ENCODE data around the gene PAQR3.
"Not testable (repeated sequence)": the region's sequence is repeated elsewhere in the genome, so short reads cannot be mapped to it uniquely, and the experiment has no call there.

Gene PAQR3

DNA sequence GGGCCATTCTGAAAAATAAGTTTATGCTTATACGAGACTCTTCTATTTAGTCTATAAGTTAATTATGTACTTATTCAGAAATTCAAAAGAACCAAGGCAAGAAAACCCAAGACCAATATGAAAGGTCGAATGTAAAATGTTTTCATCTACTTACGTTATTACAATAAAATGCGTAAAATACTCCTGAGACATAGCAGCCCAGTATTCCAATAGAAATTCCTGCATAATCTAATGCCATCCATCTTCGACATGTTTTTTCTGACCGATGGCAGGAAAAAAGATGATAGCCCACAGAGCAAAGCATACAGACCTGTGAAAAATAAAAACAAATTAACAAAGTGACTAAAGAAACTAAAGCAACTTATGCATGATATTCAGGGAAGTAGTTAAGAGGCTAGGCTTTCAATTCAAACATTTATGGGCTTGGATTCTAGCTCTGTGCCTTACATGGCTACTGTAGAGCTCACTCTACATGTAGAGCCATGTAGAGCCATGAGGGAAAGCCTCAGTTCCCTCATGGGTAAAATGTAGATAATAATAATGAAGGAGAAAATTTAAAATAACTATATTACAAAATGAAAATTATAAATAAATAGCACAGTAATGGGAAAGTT, 9.1 kb downstream of the PAQR3 start:
- intact Hi-C loops (cut with DNase I): no loop called here
- no peak for DNase-seq

DNA sequence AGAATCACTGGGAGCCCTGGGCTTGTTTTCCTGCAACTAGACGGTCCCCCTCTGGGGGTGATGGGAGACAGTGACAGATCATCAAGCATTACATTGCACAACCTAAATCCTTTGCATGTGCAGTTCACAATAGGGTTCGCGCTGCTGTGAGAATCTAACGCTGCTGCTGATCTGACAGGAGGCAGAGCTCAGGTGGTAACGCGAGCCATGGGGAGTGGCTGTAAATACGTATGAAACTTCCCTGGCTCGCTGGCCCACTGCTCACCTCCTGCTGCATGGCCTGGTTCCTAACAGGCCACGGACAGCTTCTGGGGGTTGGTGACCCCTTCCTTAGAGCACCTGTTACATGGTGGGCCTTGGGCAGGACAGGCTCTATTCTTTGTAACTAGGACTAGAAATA, 10.4 kb downstream of the PAQR3 start:
- DNase-seq: peak in 2 of 10 donors; percentile 31 to 57
- intact Hi-C loops (cut with DNase I): no loop called here

GRCh38 chr4:78926826-78927225, 12.4 kb downstream of the PAQR3 start:
- intact Hi-C loops (cut with DNase I): no loop called here
- no peak for DNase-seq

- intact Hi-C loops (cut with DNase I): no loop called here
- no peak for DNase-seq
Measured at GRCh38 chr4:78923464-78924312, 15.6 kb downstream of the PAQR3 start.

DNA sequence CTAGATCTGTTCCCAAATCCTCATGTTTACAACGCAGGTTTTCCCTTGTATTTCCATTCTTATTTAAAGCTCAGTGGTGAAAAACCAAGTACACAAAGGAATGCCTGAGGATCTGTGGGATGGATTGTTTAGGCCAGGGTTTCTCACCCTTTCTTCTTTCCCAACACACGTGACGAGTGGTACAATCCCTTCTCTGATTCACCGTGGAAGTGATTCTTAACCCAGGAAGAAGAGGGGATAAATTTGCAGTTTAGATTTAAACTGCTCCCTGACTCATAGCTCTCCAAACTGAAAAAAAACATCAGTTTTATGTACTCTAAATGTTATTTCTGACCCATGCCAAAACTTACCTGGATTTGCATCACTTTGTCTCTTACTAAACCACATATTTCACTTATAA, 17.0 kb downstream of the PAQR3 start:
- intact Hi-C loops (cut with DNase I): no loop called here
- DNase-seq: no peak

DNA sequence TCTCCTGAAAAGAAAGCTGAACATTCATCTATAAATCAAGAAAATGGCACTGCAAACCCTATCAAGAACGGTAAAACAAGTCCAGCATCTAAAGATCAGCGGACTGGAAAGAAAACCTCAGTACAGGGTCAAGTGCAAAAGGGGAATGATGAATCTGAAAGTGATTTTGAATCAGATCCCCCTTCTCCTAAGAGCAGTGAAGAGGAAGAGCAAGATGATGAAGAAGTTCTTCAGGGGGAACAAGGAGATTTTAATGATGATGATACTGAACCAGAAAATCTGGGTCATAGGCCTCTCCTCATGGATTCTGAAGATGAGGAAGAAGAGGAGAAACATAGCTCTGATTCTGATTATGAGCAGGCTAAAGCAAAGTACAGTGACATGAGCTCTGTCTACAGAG, 28.6 kb downstream of the PAQR3 start:
- intact Hi-C loops (cut with DNase I): no loop called here
- no peak for DNase-seq

GRCh38 chr4:78908974-78909373, 30.3 kb downstream of the PAQR3 start:
- intact Hi-C loops (cut with DNase I); DNase-seq: not testable (repeated sequence)

DNA sequence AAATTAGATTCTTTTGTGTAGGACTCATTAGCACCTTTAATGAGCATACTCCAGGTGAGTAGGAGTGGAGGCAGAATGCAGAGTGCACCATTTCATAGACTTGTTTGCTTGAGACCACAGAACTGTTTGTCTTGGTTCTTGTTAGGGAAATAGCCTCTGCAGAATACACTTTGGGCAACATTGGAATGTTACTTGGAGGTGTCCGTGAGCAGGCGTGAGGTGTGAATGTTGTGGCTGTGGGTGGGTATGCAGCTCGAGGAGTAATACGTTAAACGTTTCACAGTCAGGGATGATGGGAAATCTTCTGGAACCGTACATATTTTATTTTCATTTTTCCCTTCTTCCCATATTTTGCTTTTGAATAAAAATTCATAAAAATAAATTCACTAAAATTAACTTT, 31.6 kb downstream of the PAQR3 start:
- intact Hi-C loops (cut with DNase I): no loop called here
- DNase-seq: peak in 5 of 10 donors; percentile 4 to 83 (median 20)

GRCh38 chr4:78904143-78904542, 35.1 kb downstream of the PAQR3 start:
- intact Hi-C loops (cut with DNase I): no loop called here
- no peak for DNase-seq

DNA sequence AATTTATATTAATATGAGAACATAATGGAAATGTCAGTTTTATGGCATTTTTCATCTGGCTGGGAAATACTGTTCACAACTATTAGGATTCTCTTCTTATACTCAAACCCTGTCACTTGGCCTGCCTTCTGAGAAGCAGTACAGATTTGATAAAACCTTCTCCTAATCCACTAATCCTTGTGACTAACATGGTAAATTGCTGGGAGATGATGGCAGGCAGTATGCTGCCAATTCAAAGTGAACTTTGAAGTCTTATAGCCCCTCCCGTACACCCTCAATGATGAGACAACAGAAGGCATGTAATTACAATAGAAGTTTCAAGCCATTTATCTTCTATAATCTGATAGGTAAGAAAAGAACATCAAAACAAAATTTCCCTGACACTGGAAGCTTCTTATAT, 36.9 kb downstream of the PAQR3 start:
- DNase-seq: no peak
- intact Hi-C loops (cut with DNase I): no loop called here

- DNase-seq: no peak
- intact Hi-C loops (cut with DNase I): no loop called here
Measured at GRCh38 chr4:78901882-78902281, 37.4 kb downstream of the PAQR3 start.

DNA sequence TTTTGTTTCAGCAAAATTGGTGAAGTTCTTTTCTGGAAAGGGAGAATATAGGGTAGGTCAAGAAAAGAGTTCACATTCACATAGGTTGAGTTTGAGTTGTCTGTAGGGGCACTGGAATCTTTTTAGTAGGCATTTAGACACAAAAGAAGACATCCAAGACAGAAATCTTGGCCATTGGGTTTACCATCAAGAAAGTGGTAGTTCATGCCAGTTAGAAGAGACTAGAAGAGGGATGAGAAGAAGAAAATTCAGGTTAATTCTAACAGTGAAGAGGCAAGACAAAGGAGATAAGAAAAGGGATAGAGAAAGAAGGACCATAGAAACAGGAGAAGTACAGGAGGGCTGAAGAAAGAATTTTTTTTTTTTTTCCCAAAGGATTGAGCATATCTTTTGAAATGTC, 39.9 kb downstream of the PAQR3 start:
- intact Hi-C loops (cut with DNase I): no loop called here
- no peak for DNase-seq

DNA sequence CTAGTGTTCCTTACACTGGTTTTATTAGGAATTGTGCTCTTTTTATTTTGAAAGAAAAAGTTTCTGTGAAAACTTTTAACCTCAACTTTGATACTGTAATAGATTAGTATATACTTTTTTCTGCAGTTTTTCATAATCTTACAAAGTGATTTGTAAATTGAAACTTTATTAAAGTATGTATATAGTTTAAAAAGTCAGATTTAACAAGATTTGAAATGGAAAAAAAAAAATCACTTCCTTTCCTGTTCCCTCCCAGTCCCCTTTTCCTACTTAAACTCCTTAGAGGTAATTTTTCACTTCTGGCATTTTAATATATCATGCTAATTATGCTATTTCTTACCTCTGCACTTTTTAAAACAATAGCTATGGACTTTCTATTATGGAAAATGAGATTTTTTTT, 49.3 kb downstream of the PAQR3 start:
- intact Hi-C loops (cut with DNase I): no loop called here
- DNase-seq: no peak

DNA sequence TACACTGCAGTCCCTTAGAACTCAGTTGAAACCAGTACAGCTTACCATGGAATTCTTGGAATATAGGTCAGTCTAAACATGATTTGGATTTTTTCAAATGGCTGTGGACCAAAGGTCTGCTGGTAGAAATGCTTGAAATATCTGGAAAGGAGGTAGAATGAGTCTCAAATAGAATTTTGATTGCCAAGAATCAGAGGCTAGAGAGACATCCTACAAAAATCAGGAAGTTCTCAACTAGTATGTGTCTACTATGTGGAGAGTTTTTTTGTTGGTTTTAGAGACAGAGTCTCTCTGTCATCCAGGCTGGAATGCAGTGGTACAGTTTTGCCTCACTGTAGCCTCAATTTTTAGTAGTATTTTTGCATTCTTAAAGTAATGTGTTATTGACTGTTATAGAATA, 53.6 kb downstream of the PAQR3 start:
- intact Hi-C loops (cut with DNase I): no loop called here
- no peak for DNase-seq

DNA sequence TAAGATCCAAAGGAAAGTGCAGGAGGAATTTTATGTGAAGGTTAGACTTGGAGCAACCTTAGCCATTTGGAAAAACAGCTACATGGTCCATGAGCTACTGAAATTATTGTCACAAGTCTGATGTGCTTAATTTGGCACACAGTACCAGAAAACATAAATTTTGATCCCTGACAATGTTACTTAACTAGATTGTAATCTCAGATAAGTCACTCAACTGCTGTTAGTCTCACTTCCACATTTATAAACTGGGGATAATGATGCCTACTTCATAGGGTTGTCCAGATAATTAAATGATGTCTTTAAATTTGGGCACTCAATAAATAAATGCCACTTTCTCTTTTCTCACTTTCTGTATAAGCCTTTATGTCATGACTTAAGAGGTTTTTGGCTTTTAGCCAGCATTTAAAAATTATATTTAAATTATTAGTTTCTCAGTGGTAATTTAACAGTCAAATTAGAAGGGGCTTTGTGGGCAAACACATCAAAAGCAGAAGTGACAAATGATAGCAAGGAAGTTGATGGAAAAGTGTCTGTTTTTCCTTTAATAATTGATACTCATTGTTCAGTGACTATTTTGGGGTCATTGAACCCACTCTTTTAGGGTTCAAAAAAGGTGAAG, 58.3 kb downstream of the PAQR3 start:
- intact Hi-C loops (cut with DNase I): no loop called here
- DNase-seq: no peak

DNA sequence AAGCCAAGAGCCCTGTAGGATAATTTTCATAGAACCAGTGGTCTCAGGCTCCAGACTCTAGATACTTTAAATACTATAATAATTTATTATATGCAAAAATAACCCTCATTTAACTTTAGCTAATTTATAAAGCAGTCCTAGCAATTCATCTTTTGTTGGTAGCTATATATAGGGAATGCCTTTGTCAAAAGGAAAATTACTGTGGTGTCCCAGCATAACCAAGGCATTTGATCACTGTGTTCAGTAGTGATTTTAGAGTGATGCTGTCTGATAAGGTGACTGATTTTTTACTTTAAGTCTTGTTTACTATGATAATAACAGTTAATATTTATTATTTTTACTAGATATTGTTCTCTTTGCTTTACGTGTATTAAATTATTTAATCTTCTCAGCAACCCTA, 61.2 kb downstream of the PAQR3 start:
- intact Hi-C loops (cut with DNase I): no loop called here
- no peak for DNase-seq

- DNase-seq: no peak
- intact Hi-C loops (cut with DNase I): no loop called here
Measured at GRCh38 chr4:78876568-78877320, 62.5 kb downstream of the PAQR3 start.

- intact Hi-C loops (cut with DNase I): no loop called here
- DNase-seq: no peak
Measured at GRCh38 chr4:78870056-78870455, 69.2 kb downstream of the PAQR3 start.

GRCh38 chr4:78868712-78869111, 70.5 kb downstream of the PAQR3 start:
- intact Hi-C loops (cut with DNase I): loop anchor here (10.0 kb wide), 2 partner anchors 224 to 904 kb away; no protein-coding TSS in a partner anchor

DNA sequence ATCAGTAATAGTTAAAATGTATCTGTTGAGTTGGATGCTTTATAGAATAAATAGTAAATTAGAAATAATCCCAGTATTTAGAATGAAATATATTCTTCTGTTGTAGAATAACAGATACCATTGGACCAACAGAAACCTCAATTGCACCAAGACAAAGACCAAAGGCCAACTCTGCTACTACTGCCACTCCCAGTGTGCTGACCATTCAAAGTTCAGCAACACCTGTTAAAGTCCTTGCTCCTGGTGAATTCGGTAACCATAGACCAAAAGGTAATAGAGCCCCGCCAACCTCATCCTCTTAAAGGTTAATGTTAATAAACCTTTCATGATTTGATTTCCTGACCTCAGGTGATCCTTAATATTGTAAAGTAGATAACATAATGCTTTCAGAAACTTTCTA, 73.8 kb downstream of the PAQR3 start:
- no peak for DNase-seq
- intact Hi-C loops (cut with DNase I): loop anchor here (10.0 kb wide), 2 partner anchors 221 to 901 kb away; no protein-coding TSS in a partner anchor

More at GRCh38 chr4:78868712-78869111, 70.5 kb downstream of the PAQR3 start:
- peak in 1 of 10 donors; percentile 37 for DNase-seq
